CD4-positive, alpha-beta memory T cell (primary cell): Measurements from ENCODE around the gene POLR3GL. TPM values are rescaled to one million over a fixed set of nuclear protein-coding genes. Genes with fewer than 3 reads are reported as not detected.

Source experiments
- CTCF ChIA-PET: fragments of 350-600 bp; sonication (Branson Sonifier 250); formaldehyde crosslinking; loops from one replicate; lab custom pipeline; 2021; ENCODE audit warnings: inconsistent platforms; ENCODE audit not compliant: partially characterized antibody; lab: Charles Lee
- POLR2A ChIA-PET: fragments of 350-600 bp; sonication (Branson Sonifier 250); formaldehyde crosslinking; loops from one replicate; lab custom pipeline; 2021; ENCODE audit not compliant: partially characterized antibody; lab: Charles Lee
- DNase-seq, 5 donors: peaks; one replicate each; pipeline versions ENCODE4 v3.0.0 to v3.0.0-alpha.2; 2020 to 2022; ENCODE audit warnings: mixed read lengths in 1 of 5
- H3K27ac ChIP-seq: one replicate; pipeline ENCODE4 v1.7.0; 2013; ENCODE audit warnings: low read depth, low read length
- H3K27me3 ChIP-seq: 2 replicates; pipeline ENCODE4 v1.7.0; 2013; ENCODE audit warnings: mild to moderate bottlenecking, low read length, moderate library complexity; ENCODE audit not compliant: insufficient read depth
- H3K36me3 ChIP-seq: 2 replicates; pipeline ENCODE4 v1.7.0; 2013; ENCODE audit warnings: mild to moderate bottlenecking, low read length, moderate library complexity; ENCODE audit not compliant: insufficient read depth
- H3K4me1 ChIP-seq: 2 replicates; pipeline ENCODE4 v1.7.0; 2013; ENCODE audit warnings: mild to moderate bottlenecking, low read length, moderate library complexity; ENCODE audit not compliant: insufficient read depth
- H3K4me3 ChIP-seq, 2 donors: one replicate each; pipeline ENCODE4 v1.7.0; 2013; ENCODE audit warnings: low read length in 2 of 2, mild to moderate bottlenecking in 1 of 2
- H3K9me3 ChIP-seq, 2 donors: one replicate each; pipeline ENCODE4 v1.7.0; 2013; ENCODE audit warnings: low read length in 2 of 2, control low read depth in 1 of 2; ENCODE audit not compliant: control insufficient read depth in 1 of 2
- H3K27ac Mint-ChIP-seq, 7 donors: one replicate each; pipeline ENCODE4 v1.8.0; 2020 to 2021; ENCODE audit warnings: mixed read lengths in 7 of 7, mild to moderate bottlenecking in 6 of 7, inconsistent platforms in 3 of 7, moderate library complexity in 3 of 7
- H3K27me3 Mint-ChIP-seq, 2 donors: one replicate each; pipeline ENCODE4 v1.8.0; 2020 to 2021; ENCODE audit warnings: mixed read lengths in 2 of 2
- H3K36me3 Mint-ChIP-seq, 2 donors: one replicate each; pipeline ENCODE4 v1.8.0; 2020 to 2021; ENCODE audit warnings: mixed read lengths in 2 of 2, inconsistent platforms in 1 of 2, mild to moderate bottlenecking in 1 of 2
- H3K4me1 Mint-ChIP-seq, 4 donors: one replicate each; pipeline ENCODE4 v1.8.0; 2020 to 2021; ENCODE audit warnings: mixed read lengths in 4 of 4, mild to moderate bottlenecking in 1 of 4
- H3K4me3 Mint-ChIP-seq, 8 donors: one replicate each; pipeline ENCODE4 v1.8.0; 2020 to 2021; ENCODE audit warnings: mixed read lengths in 8 of 8, mild to moderate bottlenecking in 7 of 8, moderate library complexity in 6 of 8, inconsistent platforms in 3 of 8
- H3K9me3 Mint-ChIP-seq, 8 donors: one replicate each; pipeline ENCODE4 v1.8.0; 2020 to 2021; ENCODE audit warnings: mixed read lengths in 8 of 8, mild to moderate bottlenecking in 5 of 8, inconsistent platforms in 3 of 8, moderate library complexity in 1 of 8
- intact Hi-C: fragments of 100-400 bp; cut with micrococcal nuclease; formaldehyde crosslinking; loops from one replicate; pipeline ENCODE4 v1.15.1; 2023
- polyA plus RNA-seq, 2 donors: library from polyadenylated mRNA; unstranded; fragments of 300-500 nt; fragmentation: Illumina TruSeq; gene quantifications; one replicate each; pipeline ENCODE4 v1.2.3, GENCODE V29; 2021
- total RNA-seq, 2 experiments: library from RNA; stranded (reverse); gene quantifications; one replicate each; pipeline ENCODE4 v1.2.3, GENCODE V29; 2021

Gene POLR3GL
- total and polyA plus RNA-seq, 4 experiments from 2014 or later, result 36.6 to 164 (median 66.8) TPM

- Mint-ChIP-seq H3K9me3 (no peaks in the 10 kb centered on the region), H3K27ac (no peak overlapping the region), H3K27me3 (no peaks in the 10 kb centered on the region), H3K36me3 (peaks cover 6 to 9% of the 10 kb centered on the region in 2 donors), H3K4me3 (no peak overlapping the region), H3K4me1 (peaks cover 18 to 23% (median 18%) of the 10 kb centered on the region in 4 donors)
- intact Hi-C loops, result loop anchor here (1.0 to 2.0 kb wide), 4 partner anchors 13 to 36 kb away; partner anchors contain the start of genes ANKRD34A, LIX1L and POLR3GL
- ChIA-PET POLR2A (interaction anchor here (0.6 to 25.2 kb wide), 11 partner anchors 16 to 132 kb away, joined by 3 to 1967 read pairs (median 7); partner anchors contain the start of genes ANKRD34A, LIX1L, NUDT17 and PEX11B), CTCF (interaction anchor here (0.7 to 8.4 kb wide), 22 partner anchors 11 to 135 kb away, joined by 3 to 447 read pairs (median 10); partner anchors contain the start of genes ANKRD34A, ANKRD35, HJV and LIX1L)
- Histone ChIP-seq H3K4me3 (no peak overlapping the region), H3K4me1 (peaks cover 57% of the 10 kb centered on the region), H3K27me3 (no peaks in the 10 kb centered on the region), H3K9me3 (no peaks in the 10 kb centered on the region), H3K36me3 (peaks cover 5% of the 10 kb centered on the region), H3K27ac (peak overlapping the region; percentile 70)
- DNase-seq, result no peak
Measured at GRCh38 chr1:145977016-145977415, 12.5 kb downstream of the POLR3GL start.

- no peaks in the 10 kb centered on the region for H3K9me3 ChIP-seq
- intact Hi-C loops, result loop anchor here (1.0 to 2.0 kb wide), 4 partner anchors 13 to 36 kb away; partner anchors contain the start of genes ANKRD34A, LIX1L and POLR3GL
- Mint-ChIP-seq H3K27ac (no peak overlapping the region), H3K4me3 (no peak overlapping the region), H3K9me3 (no peaks in the 10 kb centered on the region), H3K36me3 (peaks cover 6 to 9% of the 10 kb centered on the region in 2 donors), H3K4me1 (peaks cover 18 to 24% (median 22%) of the 10 kb centered on the region in 4 donors), H3K27me3 (no peaks in the 10 kb centered on the region)
- peak; percentile 71 to 83 (median 77) for DNase-seq
- POLR2A ChIA-PET, result interaction anchor here (0.6 to 25.2 kb wide), 14 partner anchors 17 to 132 kb away, joined by 3 to 1967 read pairs (median 6); partner anchors contain the start of genes ANKRD34A, LIX1L, NUDT17 and PEX11B
- peak overlapping the region; percentile 52 to 62 for H3K4me3 ChIP-seq
- peaks cover 5% of the 10 kb centered on the region for H3K36me3 ChIP-seq
- CTCF ChIA-PET, result interaction anchor here (0.7 to 8.4 kb wide), 26 partner anchors 12 to 136 kb away, joined by 3 to 447 read pairs (median 7); partner anchors contain the start of genes ANKRD34A, ANKRD35, HJV and LIX1L
- H3K4me1 ChIP-seq, result peaks cover 64% of the 10 kb centered on the region
- H3K27ac ChIP-seq, result peak overlapping the region; percentile 70
- H3K27me3 ChIP-seq, result no peaks in the 10 kb centered on the region
Measured at GRCh38 chr1:145977486-145978470, 13.3 kb downstream of the POLR3GL start.

GRCh38 chr1:145978471-145978853, 14.0 kb downstream of the POLR3GL start:
- Histone ChIP-seq H3K27me3 (no peaks in the 10 kb centered on the region), H3K4me3 (peak overlapping the region; percentile 52 to 62), H3K4me1 (peaks cover 71% of the 10 kb centered on the region), H3K27ac (peak overlapping the region; percentile 70), H3K36me3 (peaks cover 5% of the 10 kb centered on the region), H3K9me3 (no peaks in the 10 kb centered on the region)
- no peak for DNase-seq
- Mint-ChIP-seq H3K27ac (no peak overlapping the region), H3K9me3 (no peaks in the 10 kb centered on the region), H3K4me3 (no peak overlapping the region), H3K36me3 (peaks cover 6 to 9% of the 10 kb centered on the region in 2 donors), H3K27me3 (no peaks in the 10 kb centered on the region), H3K4me1 (peaks cover 14 to 26% (median 20%) of the 10 kb centered on the region in 4 donors)
- POLR2A ChIA-PET, result interaction anchor here (0.6 to 25.2 kb wide), 11 partner anchors 17 to 153 kb away, joined by 3 to 1967 read pairs (median 11); partner anchors contain the start of genes ANKRD34A, LIX1L, NUDT17 and PEX11B
- intact Hi-C loops, result no loop called here
- CTCF ChIA-PET, result interaction anchor here (1.2 to 8.4 kb wide), 16 partner anchors 13 to 134 kb away, joined by 5 to 447 read pairs (median 22); partner anchors contain the start of genes ANKRD34A, HJV, LIX1L and NUDT17

- H3K27ac Mint-ChIP-seq, result no peak overlapping the region
- intact Hi-C loops, result loop anchor here (1.0 kb wide), 2 partner anchors 9 to 17 kb away; partner anchors contain the start of gene TXNIP
- H3K27me3 Mint-ChIP-seq, result no peaks in the 10 kb centered on the region
- Histone ChIP-seq H3K4me3 (peak overlapping the region; percentile 52 to 62), H3K27ac (peak overlapping the region; percentile 70), H3K9me3 (no peaks in the 10 kb centered on the region), H3K4me1 (peaks cover 77% of the 10 kb centered on the region), H3K36me3 (peaks cover 5% of the 10 kb centered on the region), H3K27me3 (no peaks in the 10 kb centered on the region)
- POLR2A ChIA-PET, result interaction anchor here (0.6 to 25.2 kb wide), 14 partner anchors 18 to 154 kb away, joined by 3 to 1967 read pairs (median 9); partner anchors contain the start of genes ANKRD34A, LIX1L, NUDT17 and PEX11B
- DNase-seq, result peak; percentile 78 to 94 (median 81)
- H3K36me3 Mint-ChIP-seq, result peaks cover 6 to 9% of the 10 kb centered on the region in 2 donors
- CTCF ChIA-PET, result interaction anchor here (0.8 to 8.4 kb wide), 22 partner anchors 13 to 134 kb away, joined by 3 to 447 read pairs (median 8); partner anchors contain the start of genes ANKRD34A, HJV, ITGA10 and LIX1L
- peaks cover 13 to 31% (median 21%) of the 10 kb centered on the region in 4 donors for H3K4me1 Mint-ChIP-seq
- H3K4me3 Mint-ChIP-seq, result no peak overlapping the region
- no peaks in the 10 kb centered on the region for H3K9me3 Mint-ChIP-seq
Measured at GRCh38 chr1:145978854-145979745, 14.6 kb downstream of the POLR3GL start.

GRCh38 chr1:145979746-145980456, 15.4 kb downstream of the POLR3GL start:
- Histone ChIP-seq H3K27me3 (no peaks in the 10 kb centered on the region), H3K36me3 (peaks cover 4% of the 10 kb centered on the region), H3K27ac (peak overlapping the region; percentile 70), H3K4me1 (peaks cover 79% of the 10 kb centered on the region), H3K4me3 (peak overlapping the region; percentile 52 to 62), H3K9me3 (no peaks in the 10 kb centered on the region)
- Mint-ChIP-seq H3K36me3 (peaks cover 6 to 9% of the 10 kb centered on the region in 2 donors), H3K27me3 (no peaks in the 10 kb centered on the region), H3K27ac (no peak overlapping the region), H3K4me1 (peaks cover 5 to 36% (median 20%) of the 10 kb centered on the region in 4 donors), H3K4me3 (no peak overlapping the region), H3K9me3 (no peaks in the 10 kb centered on the region)
- POLR2A ChIA-PET, result interaction anchor here (0.7 to 25.2 kb wide), 12 partner anchors 19 to 155 kb away, joined by 3 to 1967 read pairs (median 12); partner anchors contain the start of genes ANKRD34A, LIX1L, NUDT17 and PEX11B
- CTCF ChIA-PET, result interaction anchor here (0.8 to 8.4 kb wide), 20 partner anchors 13 to 135 kb away, joined by 3 to 447 read pairs (median 10); partner anchors contain the start of genes ANKRD34A, HJV, ITGA10 and LIX1L
- intact Hi-C loops, result loop anchor here (1.0 kb wide), 2 partner anchors 8 to 16 kb away; partner anchors contain the start of gene TXNIP
- peak in 4 of 5 donors; percentile 58 to 68 (median 62) for DNase-seq
